GM18499 (cell line): ENCODE measurements around the gene FTSJ3.
"Not testable (repeated sequence)": the region's sequence is repeated elsewhere in the genome, so short reads cannot be mapped to it uniquely, and the experiment has no call there.

ENCODE experiments used
- ATAC-seq: cut with Tn5 transposase; IDR thresholded peaks from one replicate; pipeline ENCODE4 v1.9.1; 2021; ENCODE audit warnings: moderate number of reproducible peaks; ENCODE audit not compliant: insufficient read depth, unreplicated experiment

Gene FTSJ3

DNA sequence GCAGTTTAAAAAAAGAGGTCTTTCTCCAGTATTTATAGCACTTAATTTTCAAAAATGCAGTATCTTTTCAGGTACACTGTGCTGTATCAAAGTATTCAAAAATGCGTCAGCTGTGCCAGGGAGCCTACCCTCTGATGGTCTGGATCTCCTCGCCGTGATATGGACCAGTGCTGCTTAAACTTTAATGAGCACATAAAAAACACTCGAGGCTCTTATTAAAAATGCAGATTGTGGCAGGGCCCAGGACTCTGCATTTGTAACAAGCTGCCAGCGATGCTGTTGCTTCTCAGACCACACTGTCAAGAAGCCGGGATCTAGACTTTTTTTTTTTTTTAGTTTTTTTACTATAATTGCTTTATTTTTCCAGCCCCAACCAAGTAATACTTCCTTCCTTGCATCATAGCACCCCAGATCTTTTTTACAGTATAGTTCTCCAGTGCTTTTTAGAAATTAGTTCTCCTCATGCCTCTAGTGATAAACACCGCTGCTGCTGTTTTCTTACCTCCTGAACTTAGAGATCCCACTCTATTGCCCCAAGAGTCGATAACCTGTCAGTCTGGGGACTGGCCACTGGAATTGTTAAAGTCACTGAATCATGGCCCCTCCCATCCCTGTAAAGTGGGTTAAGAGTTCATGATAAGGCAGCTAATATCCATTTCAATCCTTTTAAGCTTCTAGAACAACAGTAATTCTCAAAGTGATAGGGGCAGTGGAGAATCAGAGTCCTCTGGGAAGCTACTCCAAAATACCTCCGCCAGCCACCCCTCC is 16.6 kb upstream of the FTSJ3 start:
- no peak for ATAC-seq

DNA sequence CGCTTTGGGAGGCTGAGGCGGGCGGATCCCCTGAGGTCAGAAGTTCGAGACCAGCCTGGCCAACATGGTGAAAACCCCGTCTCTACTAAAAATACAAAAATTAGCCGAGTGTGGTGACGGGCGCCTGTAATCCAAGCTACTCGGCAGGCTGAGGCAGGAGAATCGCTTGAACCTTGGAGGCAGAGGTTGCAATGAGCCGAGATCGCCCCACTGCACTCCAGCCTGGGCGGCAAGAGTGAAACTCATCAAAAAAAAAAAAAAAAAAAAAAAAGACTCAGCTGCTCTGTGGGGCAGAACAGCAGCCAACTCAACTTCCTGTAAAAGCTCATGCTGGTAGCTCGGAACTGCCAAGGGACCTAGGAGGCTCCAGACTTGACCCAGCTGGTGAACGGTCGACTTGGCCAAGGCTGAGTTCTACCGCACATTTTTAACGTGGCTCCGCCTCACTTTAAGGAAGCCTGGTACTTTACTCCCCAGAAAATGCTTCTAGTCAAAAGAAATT is 16.0 kb upstream of the FTSJ3 start:
- ATAC-seq = not testable (repeated sequence)

DNA sequence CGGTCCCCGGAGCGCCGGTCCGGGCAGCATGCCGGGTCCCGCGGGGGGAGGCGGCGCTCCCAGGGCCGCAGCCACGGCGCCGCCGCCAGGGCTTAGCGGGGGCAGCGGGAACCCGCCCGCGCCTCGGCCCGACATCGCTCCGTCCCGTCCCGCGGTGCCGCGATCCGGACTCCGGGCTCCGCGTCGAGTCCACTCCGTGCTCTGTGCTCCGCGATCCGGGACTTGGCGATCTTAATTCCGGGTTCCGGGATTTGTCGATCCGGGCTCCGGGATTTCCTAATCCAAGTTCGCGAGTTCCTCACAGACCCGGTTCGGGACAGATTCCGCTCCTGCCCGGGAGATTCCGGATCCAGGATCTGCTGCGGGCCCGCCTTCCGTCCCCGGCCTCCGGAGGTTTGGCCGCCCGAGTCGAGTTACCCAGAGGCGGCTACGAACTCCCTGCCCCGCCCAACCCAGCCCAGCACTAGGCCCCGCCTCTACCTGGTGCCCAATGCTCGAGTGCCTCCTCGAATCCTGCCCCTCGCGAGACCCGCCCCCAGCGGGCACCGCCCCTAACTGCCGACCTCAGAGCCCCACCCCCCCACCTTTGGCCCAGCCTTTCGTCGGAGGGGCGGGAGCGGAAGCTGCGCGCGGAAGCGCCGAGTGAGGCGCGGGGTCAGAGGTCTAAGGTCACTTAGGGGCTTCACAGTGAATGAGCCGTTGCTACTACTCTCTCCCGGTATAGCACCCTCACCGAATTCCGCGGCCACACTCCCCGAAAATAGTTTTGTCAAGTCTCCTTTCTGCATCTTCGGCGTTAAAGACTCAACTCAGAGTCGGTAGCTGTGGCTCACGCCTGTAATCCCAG is 15.3 kb upstream of the FTSJ3 start, which contains the start of gene SMARCD2:
SMARCD2 (minus strand) TSS at position 146 of the 847 bp plus-strand sequence; CDS start at position 135, 11 bp downstream.
- peak; percentile 55 for ATAC-seq

DNA sequence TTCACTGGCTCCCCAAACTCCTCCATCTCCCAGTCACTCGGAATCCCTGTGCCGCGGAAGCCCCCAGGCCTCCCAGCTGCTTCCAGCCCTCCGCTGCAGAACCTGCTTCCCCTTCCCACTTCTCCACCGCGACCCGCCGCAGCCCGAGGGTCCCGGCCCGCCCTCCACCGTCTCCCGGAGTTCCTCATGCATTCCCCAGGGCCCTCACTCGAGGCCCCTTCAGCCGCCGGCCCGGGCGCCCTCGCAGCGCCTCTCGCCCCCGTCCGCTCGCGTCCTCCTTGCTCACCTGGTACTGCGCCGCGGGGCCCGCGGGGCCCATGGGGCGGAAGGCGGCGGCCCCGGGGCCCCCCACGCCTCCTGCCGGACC is 14.7 kb upstream of the FTSJ3 start:
- peak; percentile 10 for ATAC-seq

DNA sequence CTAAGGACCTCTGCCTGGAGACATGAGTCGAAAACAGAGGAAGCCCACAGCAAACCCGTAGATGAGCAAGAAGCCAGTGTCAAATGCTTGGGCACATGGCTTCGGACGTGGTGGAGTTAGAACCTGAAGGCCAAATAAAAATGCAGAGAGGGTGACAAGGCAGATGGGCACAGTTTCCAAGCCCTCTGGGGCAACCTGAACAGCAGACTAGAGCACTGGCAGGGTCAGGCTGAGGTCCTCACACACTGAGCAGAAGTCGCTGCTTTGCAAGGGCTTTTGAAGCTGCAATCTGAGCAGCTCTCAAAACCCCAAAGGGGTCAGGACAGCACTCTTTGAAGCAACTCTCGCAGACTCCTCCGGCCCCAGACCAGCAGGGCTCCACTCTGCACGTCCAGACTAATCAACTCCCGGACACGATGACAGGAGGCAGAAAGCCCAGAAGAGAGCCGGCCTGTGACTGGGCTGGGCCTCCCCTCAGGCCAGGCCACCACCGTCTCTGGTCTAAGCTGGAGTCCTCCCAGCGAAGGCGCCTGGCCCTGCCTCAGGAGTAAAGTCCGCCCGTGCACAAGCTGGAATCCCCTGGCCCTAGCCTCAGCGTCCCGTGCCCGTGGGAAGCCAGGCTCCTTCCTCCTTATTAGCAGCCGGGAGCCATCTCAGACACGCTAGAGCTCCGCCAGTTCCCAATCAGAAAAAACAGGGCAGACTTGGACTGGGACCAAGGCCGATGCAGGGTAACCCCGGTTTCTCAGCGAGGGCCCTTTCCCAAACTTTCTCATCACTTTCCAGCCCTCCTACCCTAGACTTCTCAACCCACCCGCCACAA is 14.1 kb upstream of the FTSJ3 start:
- ATAC-seq = no peak

DNA sequence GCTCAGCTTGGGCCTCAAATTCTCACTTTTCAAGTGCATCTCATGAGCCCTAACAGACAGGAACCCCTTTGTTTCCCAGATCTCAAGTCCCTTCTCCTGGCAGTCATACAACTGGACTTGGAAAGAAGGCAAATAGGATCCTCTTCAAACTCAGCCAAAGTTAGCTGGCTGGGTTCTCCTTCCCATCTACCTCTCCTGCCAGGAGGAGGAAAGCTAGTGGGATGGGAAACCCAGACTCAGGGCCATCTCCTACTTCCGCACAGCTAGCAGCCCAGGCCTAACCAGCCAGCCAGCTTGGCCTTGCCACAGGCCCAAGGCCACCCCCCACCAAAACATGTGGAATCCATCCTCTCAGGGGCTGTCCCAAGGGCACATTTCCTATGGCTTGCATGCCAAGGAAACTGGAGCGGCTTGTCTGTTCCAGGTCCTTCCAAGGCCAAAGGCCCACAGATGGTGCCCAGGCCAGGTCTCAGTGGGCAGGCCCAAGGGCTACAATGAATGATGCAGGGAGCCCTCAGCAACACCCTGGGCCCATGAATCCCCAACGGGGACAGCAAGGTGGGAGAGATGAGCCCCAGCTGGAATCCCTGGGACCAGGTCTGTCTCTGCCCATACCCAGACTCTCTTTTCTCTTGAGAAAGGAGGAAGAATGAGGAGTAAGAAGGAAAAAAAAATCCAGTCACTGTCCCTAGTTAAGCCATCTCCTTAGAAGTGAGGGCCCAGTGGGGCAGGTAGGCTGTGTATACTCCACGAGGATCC is 13.3 kb upstream of the FTSJ3 start:
- ATAC-seq = no peak

DNA sequence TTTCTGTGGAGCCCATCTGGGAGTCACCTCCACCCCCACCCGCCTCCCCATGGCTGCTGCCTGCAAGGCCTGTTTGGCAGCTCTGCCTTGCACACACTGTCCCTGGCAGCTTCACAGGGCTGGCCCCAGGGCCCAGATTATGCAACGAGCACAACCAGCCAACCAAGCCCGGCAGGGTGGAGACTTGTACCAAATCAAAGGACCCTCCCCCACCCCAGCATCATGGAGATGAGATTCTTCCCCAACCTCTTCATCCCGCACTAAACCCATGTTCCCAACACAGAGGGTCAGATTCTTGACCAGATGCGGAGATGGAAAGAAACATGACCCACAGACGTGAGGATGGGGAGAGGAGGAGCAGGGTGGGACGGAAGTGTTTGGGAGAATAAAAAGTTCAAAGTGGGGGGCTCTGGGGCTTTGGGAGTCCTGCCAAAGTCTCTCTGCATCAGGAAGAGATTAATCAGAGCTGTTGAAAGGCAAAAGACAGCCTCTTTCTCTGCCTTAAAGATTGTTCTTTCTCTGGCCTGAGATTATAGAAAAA is 11.2 kb upstream of the FTSJ3 start:
- ATAC-seq = no peak

DNA sequence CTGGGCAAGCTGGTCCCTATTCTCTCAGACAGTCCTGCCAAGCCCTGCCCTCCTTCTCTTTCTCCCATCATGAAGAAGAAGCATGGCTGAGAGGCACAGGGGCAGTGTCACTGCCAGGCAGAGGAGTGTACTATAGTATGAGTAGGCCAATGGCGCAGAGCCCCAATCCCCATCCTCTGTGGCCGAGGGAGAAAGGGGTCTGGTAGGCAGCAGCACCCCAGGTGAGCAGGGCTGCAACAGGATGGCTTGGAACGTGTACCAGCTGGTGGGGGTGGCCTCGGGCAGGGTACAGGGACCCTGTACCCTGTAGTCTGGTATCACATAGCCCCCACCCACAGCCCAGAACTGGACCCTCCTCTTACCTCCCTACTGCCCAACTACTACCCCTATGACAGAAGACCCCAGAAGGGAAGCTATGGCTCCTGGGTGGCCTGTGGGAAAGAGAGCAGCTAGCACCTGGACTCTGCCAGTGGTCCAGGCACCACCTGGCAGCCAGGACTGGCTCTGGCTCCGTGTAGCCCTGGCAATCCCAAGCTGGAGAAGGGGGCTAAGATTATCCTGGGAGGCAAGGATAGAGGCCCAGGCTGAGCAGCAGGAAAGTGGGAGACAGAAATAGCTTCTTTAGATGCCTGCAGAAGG is 10.6 kb upstream of the FTSJ3 start:
- no peak for ATAC-seq

DNA sequence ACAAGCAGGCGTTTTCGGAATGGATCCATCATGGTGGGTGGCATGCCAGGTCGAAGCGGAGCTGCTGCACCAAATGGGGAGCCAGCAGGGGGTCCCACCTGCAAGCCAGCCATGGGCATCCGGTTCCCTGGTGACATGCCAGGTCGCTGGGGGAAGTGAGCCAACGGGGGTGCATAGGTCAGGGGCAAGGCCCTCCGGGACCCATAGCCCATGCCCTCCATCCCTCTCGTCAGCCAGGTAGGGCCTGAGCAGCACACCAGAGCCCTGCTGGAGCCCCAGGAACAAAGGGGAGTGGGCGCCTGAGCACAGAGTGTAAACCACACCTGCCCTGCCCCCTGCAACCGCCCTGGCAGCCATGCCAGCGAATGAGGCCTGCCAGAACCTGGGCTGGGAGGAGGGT is 10.0 kb upstream of the FTSJ3 start:
- no peak for ATAC-seq

DNA sequence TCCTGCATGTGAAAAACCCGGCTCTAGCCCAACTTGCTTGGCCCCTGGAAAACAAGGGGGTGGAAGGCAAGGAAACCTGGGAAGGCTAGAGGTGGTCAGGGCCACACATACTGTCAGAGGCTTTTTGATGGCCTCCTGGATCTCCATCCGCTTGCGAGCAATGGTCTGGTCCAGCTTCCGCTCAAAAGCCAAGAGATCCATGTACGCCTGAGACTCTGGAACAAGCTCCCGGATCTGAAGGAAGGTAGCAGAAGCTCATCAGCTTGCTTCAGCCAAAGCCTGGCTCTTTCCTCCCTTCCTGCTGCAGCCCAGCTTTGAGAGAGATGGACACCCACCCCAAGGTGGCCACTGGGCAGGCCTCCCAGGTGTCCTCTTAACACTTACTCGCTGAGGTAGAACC is 9.3 kb upstream of the FTSJ3 start:
- ATAC-seq = no peak

DNA sequence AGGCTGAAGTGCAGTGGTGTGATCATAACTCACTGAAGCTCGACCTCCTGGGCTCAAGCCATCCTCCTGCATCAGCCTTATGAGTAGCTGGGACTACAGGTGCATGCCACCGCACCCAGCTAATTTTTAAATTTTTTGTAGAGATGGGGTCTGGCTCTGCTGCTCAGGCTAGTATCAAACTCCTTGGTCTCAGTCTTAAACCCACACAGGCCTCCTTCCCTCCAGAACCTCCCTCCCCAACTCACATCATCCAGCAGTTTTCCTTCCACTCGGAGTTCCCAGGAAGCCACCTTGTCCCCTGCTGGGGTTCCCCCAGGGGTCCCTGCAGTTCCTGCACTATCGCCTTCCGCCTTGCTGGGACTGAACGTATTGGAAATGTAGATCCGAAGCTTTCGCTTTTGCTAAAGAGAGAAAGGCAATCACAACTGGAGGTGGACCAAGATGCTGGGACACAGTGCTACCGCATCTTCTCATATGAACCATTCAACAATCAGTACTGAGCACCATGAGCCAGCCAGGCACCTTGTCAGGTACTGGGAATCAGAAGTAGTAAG is 7.8 kb upstream of the FTSJ3 start:
- no peak for ATAC-seq

DNA sequence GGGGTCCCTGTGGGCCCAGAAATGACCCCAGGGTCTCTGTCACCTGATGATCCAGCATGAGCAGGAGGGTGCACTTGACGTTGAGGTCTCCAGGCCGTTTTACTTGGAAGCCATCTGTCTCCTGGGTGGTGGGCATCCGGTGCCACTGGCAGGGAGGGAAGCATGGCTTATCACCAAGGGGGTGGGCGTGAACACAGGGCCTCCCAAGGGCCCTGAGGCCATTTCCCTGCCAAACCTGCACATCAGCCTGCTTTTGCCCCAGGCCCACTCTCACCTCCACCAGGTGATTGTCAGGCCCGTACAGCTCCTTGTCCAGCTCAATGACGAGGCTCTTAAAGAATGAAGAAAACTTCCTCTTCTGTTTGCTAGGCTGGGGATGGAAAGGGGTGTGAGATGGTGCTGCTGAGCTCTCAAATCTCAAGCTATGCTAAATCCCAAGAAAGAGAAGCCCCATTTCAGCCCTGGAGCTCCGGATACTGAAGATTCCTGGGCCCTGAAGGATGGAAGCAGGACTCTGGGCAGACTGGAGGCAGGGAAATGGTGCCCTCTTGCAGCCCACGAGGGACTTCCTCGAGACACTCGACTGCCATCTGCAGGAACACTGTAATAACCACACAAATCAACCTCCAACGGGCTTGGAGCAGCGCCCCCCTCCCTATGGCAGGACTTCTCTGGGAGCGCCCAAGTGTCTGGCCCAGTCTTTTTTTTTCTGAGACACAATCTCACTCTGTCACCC is 7.1 kb upstream of the FTSJ3 start:
- no peak for ATAC-seq

DNA sequence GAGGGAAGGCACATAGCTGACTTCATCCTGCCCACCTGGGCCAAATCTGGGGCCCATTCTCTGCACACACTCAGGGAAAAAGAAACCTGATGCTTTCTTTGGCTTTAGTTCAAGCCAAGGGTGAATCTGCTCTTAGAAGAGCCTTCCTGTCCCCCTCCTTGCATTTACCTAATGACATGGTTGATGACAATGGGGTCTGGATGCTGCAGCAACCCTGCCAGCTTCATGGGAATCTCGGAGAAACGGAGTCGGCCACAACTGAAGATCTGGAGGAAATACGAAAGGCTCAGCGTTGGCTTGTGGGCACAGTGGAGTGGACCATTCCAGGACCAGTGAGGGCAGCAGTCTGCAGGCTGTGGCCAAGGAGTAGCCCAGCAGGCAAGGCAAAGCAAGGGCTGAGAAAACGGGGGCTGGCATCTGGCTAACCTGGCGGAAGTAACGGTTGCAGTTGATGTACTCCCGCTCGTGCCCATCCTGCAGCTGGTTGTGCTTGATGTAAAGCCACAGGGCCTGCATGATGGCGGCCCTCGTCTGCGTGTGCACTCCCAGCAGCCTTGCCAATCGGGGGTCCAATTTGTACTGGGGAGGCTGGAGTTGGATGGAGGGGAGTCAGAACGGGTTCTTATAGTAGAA is 6.4 kb upstream of the FTSJ3 start:
- ATAC-seq = no peak

DNA sequence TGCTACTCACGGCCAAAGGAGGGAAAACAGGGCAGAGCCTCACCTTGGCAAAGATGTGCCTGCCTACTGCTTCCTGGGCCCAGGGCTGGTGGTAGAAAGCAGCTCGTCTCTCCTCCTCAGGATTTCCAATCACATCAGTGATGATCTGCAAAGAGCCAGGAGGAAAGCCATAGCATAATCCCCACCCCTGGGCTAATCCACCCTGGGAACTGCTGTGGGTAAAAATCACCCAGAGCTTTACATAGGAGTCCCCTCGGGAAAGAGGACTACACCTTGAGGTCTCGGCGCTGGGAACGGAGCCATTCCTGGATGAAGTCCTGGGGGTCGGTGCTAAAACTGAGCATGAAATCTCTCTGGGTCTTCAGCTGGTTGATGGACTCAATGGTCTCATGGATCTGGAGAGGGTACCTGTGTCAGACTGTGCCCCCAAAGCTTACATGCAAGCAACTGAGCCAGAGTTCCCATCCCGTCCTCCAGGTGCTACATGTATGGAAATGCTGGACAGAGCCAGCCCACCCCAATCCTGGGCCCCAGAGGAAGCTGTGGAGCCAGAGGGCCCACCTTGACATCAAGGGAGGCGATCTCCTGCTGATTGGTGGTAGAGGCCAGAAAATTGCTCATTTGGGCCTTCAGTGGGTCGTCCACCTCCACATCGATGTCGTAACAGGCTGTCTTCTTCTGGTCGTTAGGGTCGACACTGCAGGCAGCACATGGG is 5.7 kb upstream of the FTSJ3 start:
- ATAC-seq = no peak

DNA sequence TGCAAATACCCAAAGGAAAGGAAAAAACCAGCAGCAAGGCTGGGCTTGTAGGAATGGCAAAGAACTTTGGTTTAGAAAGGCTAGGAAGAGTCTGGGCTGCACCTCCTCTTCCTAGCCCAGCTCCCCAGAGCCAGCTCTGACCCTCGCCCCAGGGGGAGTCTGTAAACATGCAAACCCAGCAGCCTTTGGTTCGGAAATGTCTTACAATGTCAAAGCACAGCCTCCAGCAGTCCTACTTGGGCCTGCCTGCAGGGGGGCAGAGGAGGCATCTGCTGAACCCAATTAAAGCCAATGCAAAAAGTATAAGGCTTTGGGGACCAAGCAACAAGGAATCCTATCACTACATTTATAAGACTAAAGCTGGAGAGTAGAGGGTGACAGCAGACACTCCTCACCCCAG is 5.0 kb upstream of the FTSJ3 start:
- no peak for ATAC-seq

DNA sequence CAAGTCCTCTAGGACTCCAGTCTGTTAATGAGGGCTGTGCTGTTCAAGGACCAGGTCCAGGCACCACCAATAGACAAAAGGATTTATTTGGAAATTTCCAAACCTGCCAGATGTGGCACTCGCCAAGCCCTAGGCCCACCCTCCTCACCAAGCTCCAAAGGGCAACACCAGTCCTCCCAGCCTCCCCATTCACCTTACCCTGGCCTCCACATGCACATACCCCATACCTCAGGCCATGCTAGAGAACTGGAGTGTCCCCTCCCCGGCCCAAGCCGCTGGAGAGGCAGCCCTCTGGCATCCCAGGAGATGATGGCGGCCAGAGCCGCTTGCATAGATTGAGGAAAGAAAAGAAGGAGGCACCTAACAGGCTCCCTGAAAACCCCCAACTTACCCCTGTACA is 4.6 kb upstream of the FTSJ3 start:
- no peak for ATAC-seq

DNA sequence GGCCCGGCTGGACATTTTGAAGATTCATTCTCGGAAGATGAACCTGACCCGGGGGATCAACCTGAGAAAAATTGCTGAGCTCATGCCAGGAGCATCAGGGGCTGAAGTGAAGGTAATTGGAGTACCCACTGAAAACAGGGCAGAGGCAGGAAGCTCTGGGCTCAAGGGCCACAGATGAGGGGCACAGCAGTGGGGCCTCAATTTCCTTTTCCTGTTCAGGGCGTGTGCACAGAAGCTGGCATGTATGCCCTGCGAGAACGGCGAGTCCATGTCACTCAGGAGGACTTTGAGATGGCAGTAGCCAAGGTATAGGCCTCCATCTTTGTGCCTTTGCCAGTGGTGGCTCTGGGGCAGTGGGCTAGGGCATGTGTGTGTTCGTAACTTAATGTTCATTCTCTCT is 4.0 kb upstream of the FTSJ3 start:
- no peak for ATAC-seq
